H1 (cell line): ENCODE measurements around the gene MEIS2.

ENCODE experiments used
- EP300 ChIP-seq, 2 experiments: IDR thresholded peaks; 1 replicate in 1 of 2; 2 replicates in 1 of 2; pipeline ENCODE4 v1.6.1; 2011 to 2012; ENCODE audit warnings: low read depth in 2 of 2, low read length in 2 of 2, mild to moderate bottlenecking in 2 of 2, borderline replicate concordance in 1 of 2, inconsistent platforms in 1 of 2, moderate library complexity in 1 of 2
- EZH2 ChIP-seq: fragments of 200-600 bp; sonication (generic); IDR thresholded peaks from 2 replicates; pipeline ENCODE4 v1.7.1; 2012; ENCODE audit warnings: low read depth, mild to moderate bottlenecking, moderate library complexity, low read length, inconsistent platforms; ENCODE audit not compliant: severe bottlenecking
- HDAC2 ChIP-seq, 2 experiments: fragments of 300-600 bp in 1 of 2; sonication (generic) in 1 of 2; IDR thresholded peaks; 2 replicates each; pipeline ENCODE4 v1.6.1; 2011 to 2012; ENCODE audit warnings: low read depth in 2 of 2, low read length in 2 of 2, mild to moderate bottlenecking in 2 of 2, moderate library complexity in 2 of 2, borderline replicate concordance in 1 of 2, inconsistent platforms in 1 of 2
- POLR2A ChIP-seq, 2 experiments: IDR thresholded peaks; 1 replicate in 1 of 2; 2 replicates in 1 of 2; pipeline ENCODE4 v1.6.1; 2011; ENCODE audit warnings: low read depth in 2 of 2, low read length in 2 of 2, mild to moderate bottlenecking in 2 of 2; ENCODE audit errors: control extremely low read depth in 1 of 2
- RAD21 ChIP-seq, 2 experiments: IDR thresholded peaks in 1 of 2; conservative IDR thresholded peaks in 1 of 2; 2 replicates each; pipeline ENCODE4 v1.6.1; 2011; ENCODE audit warnings: low read depth in 2 of 2, low read length in 2 of 2, improper control_type of control experiment in 1 of 2, inconsistent platforms in 1 of 2, mild to moderate bottlenecking in 1 of 2, moderate library complexity in 1 of 2
- SP4 ChIP-seq: IDR thresholded peaks from 2 replicates; pipeline ENCODE4 v1.6.1; 2012; ENCODE audit warnings: low read length, inconsistent platforms
- TAF1 ChIP-seq: IDR thresholded peaks from 2 replicates; pipeline ENCODE4 v1.6.1; 2011; ENCODE audit warnings: mild to moderate bottlenecking, low read depth, low read length
- TBP ChIP-seq: IDR thresholded peaks from 2 replicates; pipeline ENCODE4 v1.6.1; 2011; ENCODE audit warnings: low read depth, low read length, improper control_type of control experiment
- TF ChIP-seq, protein P1 (sequence below), 3 experiments: IDR thresholded peaks; 1 replicate in 2 of 3; 2 replicates in 1 of 3; pipeline versions ENCODE4 v1.5.1 to v1.6.1; 2011; ENCODE audit warnings: low read length in 3 of 3, mild to moderate bottlenecking in 3 of 3, inconsistent platforms in 2 of 3, low read depth in 1 of 3, moderate library complexity in 1 of 3; ENCODE audit not compliant: insufficient read depth in 1 of 3; ENCODE audit errors: control extremely low read depth in 1 of 3
- TF ChIP-seq, protein P2 (sequence below): IDR thresholded peaks from 2 replicates; pipeline ENCODE4 v1.6.1; 2011; ENCODE audit warnings: low read depth, mild to moderate bottlenecking, low read length; ENCODE audit not compliant: insufficient read depth
- TF ChIP-seq, protein P3 (sequence below): IDR thresholded peaks from 2 replicates; pipeline ENCODE4 v1.6.1; 2011; ENCODE audit warnings: low read length, improper control_type of control experiment

DNA sequence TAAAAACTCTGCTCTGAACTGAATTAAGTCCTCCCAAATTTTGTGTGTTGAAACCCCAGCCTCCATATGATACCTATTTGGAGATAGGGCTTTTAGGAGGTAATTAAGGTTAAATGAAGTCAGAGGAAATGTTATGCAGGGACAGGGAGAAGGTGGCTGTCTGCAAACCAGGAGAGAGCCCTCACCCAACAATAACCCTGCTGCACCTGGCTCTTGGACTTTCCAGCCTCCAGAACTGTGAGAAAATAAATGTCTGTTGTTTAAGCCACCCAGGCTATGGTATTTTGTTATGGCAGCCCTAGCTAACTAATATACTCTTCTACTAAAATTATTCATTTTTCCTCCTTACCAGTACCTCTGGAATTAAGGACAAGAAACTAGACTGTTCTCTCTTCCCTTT is 79.5 kb downstream of the MEIS2 start:
- TF ChIP-seq, protein P1, sequence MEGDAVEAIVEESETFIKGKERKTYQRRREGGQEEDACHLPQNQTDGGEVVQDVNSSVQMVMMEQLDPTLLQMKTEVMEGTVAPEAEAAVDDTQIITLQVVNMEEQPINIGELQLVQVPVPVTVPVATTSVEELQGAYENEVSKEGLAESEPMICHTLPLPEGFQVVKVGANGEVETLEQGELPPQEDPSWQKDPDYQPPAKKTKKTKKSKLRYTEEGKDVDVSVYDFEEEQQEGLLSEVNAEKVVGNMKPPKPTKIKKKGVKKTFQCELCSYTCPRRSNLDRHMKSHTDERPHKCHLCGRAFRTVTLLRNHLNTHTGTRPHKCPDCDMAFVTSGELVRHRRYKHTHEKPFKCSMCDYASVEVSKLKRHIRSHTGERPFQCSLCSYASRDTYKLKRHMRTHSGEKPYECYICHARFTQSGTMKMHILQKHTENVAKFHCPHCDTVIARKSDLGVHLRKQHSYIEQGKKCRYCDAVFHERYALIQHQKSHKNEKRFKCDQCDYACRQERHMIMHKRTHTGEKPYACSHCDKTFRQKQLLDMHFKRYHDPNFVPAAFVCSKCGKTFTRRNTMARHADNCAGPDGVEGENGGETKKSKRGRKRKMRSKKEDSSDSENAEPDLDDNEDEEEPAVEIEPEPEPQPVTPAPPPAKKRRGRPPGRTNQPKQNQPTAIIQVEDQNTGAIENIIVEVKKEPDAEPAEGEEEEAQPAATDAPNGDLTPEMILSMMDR (IDR thresholded peaks at IDR 0.05; ENCODE audit: control extremely low read depth in 1 of 3, insufficient read depth in 1 of 3, low read depth in 1 of 3, low read length in 3 of 3), result no peak
- TF ChIP-seq TAF1 (no peak), EZH2 (no peak), EP300 (IDR thresholded peaks at IDR 0.05; ENCODE audit: borderline replicate concordance in 1 of 2, low read depth in 2 of 2, low read length in 2 of 2) (no peak), SP4 (no peak), TBP (no peak), RAD21 (IDR thresholded peaks at IDR 0.05 in 1 of 2, conservative IDR thresholded peaks at IDR 0.05 in 1 of 2; ENCODE audit: low read depth in 2 of 2, low read length in 2 of 2) (no peak), HDAC2 (IDR thresholded peaks at IDR 0.05; ENCODE audit: borderline replicate concordance in 1 of 2, low read depth in 2 of 2, low read length in 2 of 2) (no peak), POLR2A (IDR thresholded peaks at IDR 0.05; ENCODE audit: control extremely low read depth in 1 of 2, low read depth in 2 of 2, low read length in 2 of 2) (no peak)
- TF ChIP-seq, protein P2, sequence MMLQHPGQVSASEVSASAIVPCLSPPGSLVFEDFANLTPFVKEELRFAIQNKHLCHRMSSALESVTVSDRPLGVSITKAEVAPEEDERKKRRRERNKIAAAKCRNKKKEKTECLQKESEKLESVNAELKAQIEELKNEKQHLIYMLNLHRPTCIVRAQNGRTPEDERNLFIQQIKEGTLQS, result no peak
- TF ChIP-seq, protein P3, sequence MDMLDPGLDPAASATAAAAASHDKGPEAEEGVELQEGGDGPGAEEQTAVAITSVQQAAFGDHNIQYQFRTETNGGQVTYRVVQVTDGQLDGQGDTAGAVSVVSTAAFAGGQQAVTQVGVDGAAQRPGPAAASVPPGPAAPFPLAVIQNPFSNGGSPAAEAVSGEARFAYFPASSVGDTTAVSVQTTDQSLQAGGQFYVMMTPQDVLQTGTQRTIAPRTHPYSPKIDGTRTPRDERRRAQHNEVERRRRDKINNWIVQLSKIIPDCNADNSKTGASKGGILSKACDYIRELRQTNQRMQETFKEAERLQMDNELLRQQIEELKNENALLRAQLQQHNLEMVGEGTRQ, result no peak
